ENCODE results near the gene COG8. TPM values are rescaled to one million over a fixed set of nuclear protein-coding genes. Genes with fewer than 3 reads are reported as not detected.

COG8 gene
- total RNA-seq, 2 donors from 2014 or later: 24.4 to 31.8 TPM

GRCh38 chr16:69351309-69352027 is 12.1 kb upstream of the COG8 start, which contains the start of gene TMED6:
TMED6 (minus strand) TSS chr16:69351786; CDS start chr16:69351753, 33 bp downstream.
- Histone ChIP-seq H3K27me3 (no peaks in the 10 kb centered on the region), H3K36me3 (peaks cover 16% of the 10 kb centered on the region), H3K27ac (no peak within 1 kb of the TSS), H3K9me3 (no peaks in the 10 kb centered on the region), H3K4me1 (no peaks in the 10 kb centered on the region), H3K4me3 (no peak within 1 kb of the TSS)
- DNase-seq (ENCODE audit: low spot score): no peak
- TF ChIP-seq CTCF (IDR thresholded peaks at IDR 0.05): no peak

GRCh38 chr16:69350536-69351133 is 11.3 kb upstream of the COG8 start:
- Histone ChIP-seq H3K4me1 (no peaks in the 10 kb centered on the region), H3K36me3 (peaks cover 8% of the 10 kb centered on the region), H3K9me3 (no peaks in the 10 kb centered on the region), H3K27me3 (no peaks in the 10 kb centered on the region), H3K4me3 (no peak overlapping the region), H3K27ac (no peak overlapping the region)
- no peak for DNase-seq (ENCODE audit: low spot score)
- TF ChIP-seq CTCF (IDR thresholded peaks at IDR 0.05): no peak

- Histone ChIP-seq H3K27ac (no peak overlapping the region), H3K4me1 (no peaks in the 10 kb centered on the region), H3K9me3 (no peaks in the 10 kb centered on the region), H3K4me3 (no peak overlapping the region), H3K36me3 (peaks cover 5% of the 10 kb centered on the region), H3K27me3 (no peaks in the 10 kb centered on the region)
- no peak for DNase-seq (ENCODE audit: low spot score)
- TF ChIP-seq CTCF (IDR thresholded peaks at IDR 0.05): no peak
Observed at GRCh38 chr16:69349536-69349935, 10.2 kb upstream of the COG8 start.

- Histone ChIP-seq H3K4me1 (no peaks in the 10 kb centered on the region), H3K36me3 (peaks cover 5% of the 10 kb centered on the region), H3K9me3 (no peaks in the 10 kb centered on the region), H3K27me3 (no peaks in the 10 kb centered on the region), H3K4me3 (no peak overlapping the region), H3K27ac (no peak overlapping the region)
- no peak for DNase-seq (ENCODE audit: low spot score)
- TF ChIP-seq CTCF (IDR thresholded peaks at IDR 0.05): no peak
Observed at GRCh38 chr16:69348222-69348621, 8.9 kb upstream of the COG8 start.

GRCh38 chr16:69346683-69347082 is 7.3 kb upstream of the COG8 start:
- TF ChIP-seq CTCF (IDR thresholded peaks at IDR 0.05): no peak
- peaks cover 2% of the 10 kb centered on the region for H3K36me3 ChIP-seq
- no peak overlapping the region for H3K4me3 ChIP-seq
- H3K9me3 ChIP-seq: no peaks in the 10 kb centered on the region
- no peak overlapping the region for H3K27ac ChIP-seq
- H3K27me3 ChIP-seq: no peaks in the 10 kb centered on the region
- no peaks in the 10 kb centered on the region for H3K4me1 ChIP-seq
- no peak for DNase-seq (ENCODE audit: low spot score)

Data from right atrium auricular region (tissue), 2 donors.